HEK293 (cell line): ENCODE measurements around the gene ZCCHC14.
"Not testable (repeated sequence)": the region's sequence is repeated elsewhere in the genome, so short reads cannot be mapped to it uniquely, and the experiment has no call there.

ENCODE experiments used
- ZNF302 ChIP-seq: fragments of 450-650 bp; formaldehyde crosslinking; IDR thresholded peaks from 2 replicates; pipeline ENCODE4 v1.5.1; 2016; ENCODE audit warnings: missing biosample characterization, missing genetic modification characterization, low read depth
- TF ChIP-seq, protein P1 (sequence below): fragments of 450-650 bp; formaldehyde crosslinking; conservative IDR thresholded peaks from 2 replicates; pipeline ENCODE4 v1.5.1; 2016; ENCODE audit warnings: low read depth, missing biosample characterization, missing genetic modification characterization
- TF ChIP-seq, protein P2 (sequence below): fragments of 450-650 bp; formaldehyde crosslinking; IDR thresholded peaks from 2 replicates; pipeline ENCODE4 v1.5.1; 2016; ENCODE audit warnings: missing biosample characterization, missing genetic modification characterization

DNA sequence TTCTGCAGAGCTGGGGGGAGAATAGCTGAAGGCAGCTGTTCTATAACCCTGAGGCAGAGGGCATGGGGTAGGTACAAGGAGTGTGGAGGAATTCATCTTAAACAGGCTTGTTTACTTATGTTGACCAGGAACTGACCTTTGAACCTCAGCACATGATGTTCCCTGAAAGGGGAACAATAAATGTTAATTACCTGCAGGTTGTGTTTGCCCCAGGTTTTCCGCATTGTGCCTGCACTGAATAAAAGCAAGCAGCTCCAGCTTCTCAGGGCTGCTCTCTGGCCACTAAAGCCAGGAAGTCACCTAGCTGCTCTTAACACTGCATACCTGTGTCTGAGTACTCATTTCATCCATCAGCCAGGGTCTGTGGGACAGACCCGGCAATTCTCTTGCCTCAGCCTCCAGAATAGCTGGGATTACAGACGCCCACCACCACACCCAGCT, 113.5 kb downstream of the ZCCHC14 start:
- TF ChIP-seq, protein P1, sequence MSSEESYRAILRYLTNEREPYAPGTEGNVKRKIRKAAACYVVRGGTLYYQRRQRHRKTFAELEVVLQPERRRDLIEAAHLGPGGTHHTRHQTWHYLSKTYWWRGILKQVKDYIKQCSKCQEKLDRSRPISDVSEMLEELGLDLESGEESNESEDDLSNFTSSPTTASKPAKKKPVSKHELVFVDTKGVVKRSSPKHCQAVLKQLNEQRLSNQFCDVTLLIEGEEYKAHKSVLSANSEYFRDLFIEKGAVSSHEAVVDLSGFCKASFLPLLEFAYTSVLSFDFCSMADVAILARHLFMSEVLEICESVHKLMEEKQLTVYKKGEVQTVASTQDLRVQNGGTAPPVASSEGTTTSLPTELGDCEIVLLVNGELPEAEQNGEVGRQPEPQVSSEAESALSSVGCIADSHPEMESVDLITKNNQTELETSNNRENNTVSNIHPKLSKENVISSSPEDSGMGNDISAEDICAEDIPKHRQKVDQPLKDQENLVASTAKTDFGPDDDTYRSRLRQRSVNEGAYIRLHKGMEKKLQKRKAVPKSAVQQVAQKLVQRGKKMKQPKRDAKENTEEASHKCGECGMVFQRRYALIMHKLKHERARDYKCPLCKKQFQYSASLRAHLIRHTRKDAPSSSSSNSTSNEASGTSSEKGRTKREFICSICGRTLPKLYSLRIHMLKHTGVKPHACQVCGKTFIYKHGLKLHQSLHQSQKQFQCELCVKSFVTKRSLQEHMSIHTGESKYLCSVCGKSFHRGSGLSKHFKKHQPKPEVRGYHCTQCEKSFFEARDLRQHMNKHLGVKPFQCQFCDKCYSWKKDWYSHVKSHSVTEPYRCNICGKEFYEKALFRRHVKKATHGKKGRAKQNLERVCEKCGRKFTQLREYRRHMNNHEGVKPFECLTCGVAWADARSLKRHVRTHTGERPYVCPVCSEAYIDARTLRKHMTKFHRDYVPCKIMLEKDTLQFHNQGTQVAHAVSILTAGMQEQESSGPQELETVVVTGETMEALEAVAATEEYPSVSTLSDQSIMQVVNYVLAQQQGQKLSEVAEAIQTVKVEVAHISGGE = not testable (repeated sequence)
- TF ChIP-seq, protein P2, sequence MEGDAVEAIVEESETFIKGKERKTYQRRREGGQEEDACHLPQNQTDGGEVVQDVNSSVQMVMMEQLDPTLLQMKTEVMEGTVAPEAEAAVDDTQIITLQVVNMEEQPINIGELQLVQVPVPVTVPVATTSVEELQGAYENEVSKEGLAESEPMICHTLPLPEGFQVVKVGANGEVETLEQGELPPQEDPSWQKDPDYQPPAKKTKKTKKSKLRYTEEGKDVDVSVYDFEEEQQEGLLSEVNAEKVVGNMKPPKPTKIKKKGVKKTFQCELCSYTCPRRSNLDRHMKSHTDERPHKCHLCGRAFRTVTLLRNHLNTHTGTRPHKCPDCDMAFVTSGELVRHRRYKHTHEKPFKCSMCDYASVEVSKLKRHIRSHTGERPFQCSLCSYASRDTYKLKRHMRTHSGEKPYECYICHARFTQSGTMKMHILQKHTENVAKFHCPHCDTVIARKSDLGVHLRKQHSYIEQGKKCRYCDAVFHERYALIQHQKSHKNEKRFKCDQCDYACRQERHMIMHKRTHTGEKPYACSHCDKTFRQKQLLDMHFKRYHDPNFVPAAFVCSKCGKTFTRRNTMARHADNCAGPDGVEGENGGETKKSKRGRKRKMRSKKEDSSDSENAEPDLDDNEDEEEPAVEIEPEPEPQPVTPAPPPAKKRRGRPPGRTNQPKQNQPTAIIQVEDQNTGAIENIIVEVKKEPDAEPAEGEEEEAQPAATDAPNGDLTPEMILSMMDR = not testable (repeated sequence)
- not testable (repeated sequence) for TF ChIP-seq ZNF302 (tag by site-specific recombination)
